ENCODE data around the gene CST9L. TPM values are rescaled to one million over a fixed set of nuclear protein-coding genes. Genes with fewer than 3 reads are reported as not detected.

CST9L gene
- total and polyA plus RNA-seq, 2 donors from 2014 or later: not detected

DNA sequence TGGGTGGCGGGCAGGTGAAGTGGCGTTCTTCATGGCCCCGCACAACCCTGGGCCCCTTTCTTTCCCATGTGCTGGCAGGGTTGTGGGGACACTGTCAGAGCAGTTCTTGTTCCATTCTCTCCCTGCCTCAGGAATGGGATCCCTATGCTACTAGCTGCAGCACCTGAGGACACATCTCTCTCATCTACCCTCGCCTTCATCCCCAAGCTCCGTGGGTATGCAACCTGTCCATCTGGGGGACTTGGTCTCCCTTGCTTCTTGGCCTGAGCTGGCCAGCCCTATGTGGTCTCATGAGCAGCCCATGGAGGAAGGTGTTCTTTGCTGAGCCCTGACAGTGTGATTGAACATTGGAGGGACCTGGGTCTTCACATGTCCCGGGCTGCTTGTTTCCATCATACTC lies 24.2 kb downstream of the CST9L start:
- Histone ChIP-seq H3K27ac (ENCODE audit: low read depth in 2 of 2, low read length in 2 of 2) (no peak overlapping the region), H3K27me3 (ENCODE audit: control insufficient read depth, insufficient read depth, low read length) (no peaks in the 10 kb centered on the region), H3K9ac (ENCODE audit: low read length in 3 of 3) (no peak overlapping the region), H3K4me1 (ENCODE audit: control insufficient read depth in 2 of 3, insufficient read depth in 2 of 3, low read depth in 1 of 3, low read length in 3 of 3) (no peaks in the 10 kb centered on the region), H3K4me3 (ENCODE audit: low read length in 3 of 3) (no peak overlapping the region), H3K36me3 (ENCODE audit: control insufficient read depth in 2 of 3, insufficient read depth in 3 of 3, low read length in 3 of 3) (no peaks in the 10 kb centered on the region), H3K9me3 (ENCODE audit: control insufficient read depth in 2 of 3, insufficient read depth in 1 of 3, low read length in 3 of 3) (no peaks in the 10 kb centered on the region)
- DNase-seq (no peak), FAIRE-seq (no peak)
- TF ChIP-seq, protein P1, sequence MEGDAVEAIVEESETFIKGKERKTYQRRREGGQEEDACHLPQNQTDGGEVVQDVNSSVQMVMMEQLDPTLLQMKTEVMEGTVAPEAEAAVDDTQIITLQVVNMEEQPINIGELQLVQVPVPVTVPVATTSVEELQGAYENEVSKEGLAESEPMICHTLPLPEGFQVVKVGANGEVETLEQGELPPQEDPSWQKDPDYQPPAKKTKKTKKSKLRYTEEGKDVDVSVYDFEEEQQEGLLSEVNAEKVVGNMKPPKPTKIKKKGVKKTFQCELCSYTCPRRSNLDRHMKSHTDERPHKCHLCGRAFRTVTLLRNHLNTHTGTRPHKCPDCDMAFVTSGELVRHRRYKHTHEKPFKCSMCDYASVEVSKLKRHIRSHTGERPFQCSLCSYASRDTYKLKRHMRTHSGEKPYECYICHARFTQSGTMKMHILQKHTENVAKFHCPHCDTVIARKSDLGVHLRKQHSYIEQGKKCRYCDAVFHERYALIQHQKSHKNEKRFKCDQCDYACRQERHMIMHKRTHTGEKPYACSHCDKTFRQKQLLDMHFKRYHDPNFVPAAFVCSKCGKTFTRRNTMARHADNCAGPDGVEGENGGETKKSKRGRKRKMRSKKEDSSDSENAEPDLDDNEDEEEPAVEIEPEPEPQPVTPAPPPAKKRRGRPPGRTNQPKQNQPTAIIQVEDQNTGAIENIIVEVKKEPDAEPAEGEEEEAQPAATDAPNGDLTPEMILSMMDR (IDR thresholded peaks at IDR 0.05; ENCODE audit: borderline replicate concordance, extremely low read depth, insufficient read depth): no peak
- intact Hi-C loops (cut with DNase I): no loop called here

DNA sequence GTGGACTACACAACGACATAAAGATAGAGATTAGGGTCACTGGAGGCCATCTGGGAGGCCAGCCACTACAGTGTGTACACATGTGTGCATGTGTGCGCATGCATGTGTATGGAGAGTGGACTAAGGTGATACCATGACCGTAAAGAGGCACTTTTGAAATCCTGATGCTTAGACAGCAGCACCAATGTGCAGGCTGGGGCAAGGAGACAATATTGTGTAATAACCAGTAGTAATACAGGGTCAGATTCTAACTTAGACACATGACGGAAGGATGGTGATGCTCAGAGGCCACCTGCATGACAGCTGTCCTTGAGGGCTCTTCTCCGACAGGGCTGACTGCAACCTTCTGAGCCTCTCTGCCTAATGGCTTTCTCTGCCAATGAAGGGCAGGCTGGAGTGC lies 25.5 kb downstream of the CST9L start:
- no peaks in the 10 kb centered on the region for H3K4me1 ChIP-seq (ENCODE audit: control insufficient read depth in 2 of 3, insufficient read depth in 2 of 3, low read depth in 1 of 3, low read length in 3 of 3)
- H3K4me3 ChIP-seq (ENCODE audit: low read length in 3 of 3): no peak overlapping the region
- FAIRE-seq: no peak
- H3K9me3 ChIP-seq (ENCODE audit: control insufficient read depth in 2 of 3, insufficient read depth in 1 of 3, low read length in 3 of 3): no peaks in the 10 kb centered on the region
- intact Hi-C loops (cut with DNase I): no loop called here
- no peaks in the 10 kb centered on the region for H3K36me3 ChIP-seq (ENCODE audit: control insufficient read depth in 2 of 3, insufficient read depth in 3 of 3, low read length in 3 of 3)
- no peaks in the 10 kb centered on the region for H3K27me3 ChIP-seq (ENCODE audit: control insufficient read depth, insufficient read depth, low read length)
- no peak overlapping the region for H3K9ac ChIP-seq (ENCODE audit: low read length in 3 of 3)
- no peak overlapping the region for H3K27ac ChIP-seq (ENCODE audit: low read depth in 2 of 2, low read length in 2 of 2)
- DNase-seq: no peak
- TF ChIP-seq, protein P1 (IDR thresholded peaks at IDR 0.05; ENCODE audit: borderline replicate concordance, extremely low read depth, insufficient read depth): no peak

DNA sequence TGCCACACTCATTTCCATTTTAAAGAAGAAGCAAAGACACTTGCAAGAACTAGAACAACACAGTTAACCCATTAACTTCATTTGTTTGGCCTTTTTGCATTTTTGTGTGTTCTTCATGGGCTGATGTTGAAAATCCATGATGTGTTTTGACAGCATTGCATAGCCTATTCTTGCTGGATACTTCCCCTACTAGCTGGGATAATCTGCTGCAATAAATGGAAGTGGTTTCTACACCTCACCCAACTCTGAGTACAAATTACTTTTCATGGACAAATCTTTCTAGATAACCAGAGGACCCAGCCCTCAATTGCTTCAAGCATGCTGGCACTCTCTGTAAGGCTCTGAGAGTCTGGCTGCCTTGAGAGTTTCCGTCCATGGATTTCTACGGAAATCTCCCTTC lies 26.5 kb downstream of the CST9L start:
- Histone ChIP-seq H3K9me3 (ENCODE audit: control insufficient read depth in 2 of 3, insufficient read depth in 1 of 3, low read length in 3 of 3) (no peaks in the 10 kb centered on the region), H3K36me3 (ENCODE audit: control insufficient read depth in 2 of 3, insufficient read depth in 3 of 3, low read length in 3 of 3) (no peaks in the 10 kb centered on the region), H3K27ac (ENCODE audit: low read depth in 2 of 2, low read length in 2 of 2) (no peak overlapping the region), H3K27me3 (ENCODE audit: control insufficient read depth, insufficient read depth, low read length) (no peaks in the 10 kb centered on the region), H3K4me1 (ENCODE audit: control insufficient read depth in 2 of 3, insufficient read depth in 2 of 3, low read depth in 1 of 3, low read length in 3 of 3) (no peaks in the 10 kb centered on the region), H3K4me3 (ENCODE audit: low read length in 3 of 3) (no peak overlapping the region), H3K9ac (ENCODE audit: low read length in 3 of 3) (no peak overlapping the region)
- intact Hi-C loops (cut with DNase I): no loop called here
- FAIRE-seq (no peak), DNase-seq (no peak)
- TF ChIP-seq, protein P1 (IDR thresholded peaks at IDR 0.05; ENCODE audit: borderline replicate concordance, extremely low read depth, insufficient read depth): no peak

DNA sequence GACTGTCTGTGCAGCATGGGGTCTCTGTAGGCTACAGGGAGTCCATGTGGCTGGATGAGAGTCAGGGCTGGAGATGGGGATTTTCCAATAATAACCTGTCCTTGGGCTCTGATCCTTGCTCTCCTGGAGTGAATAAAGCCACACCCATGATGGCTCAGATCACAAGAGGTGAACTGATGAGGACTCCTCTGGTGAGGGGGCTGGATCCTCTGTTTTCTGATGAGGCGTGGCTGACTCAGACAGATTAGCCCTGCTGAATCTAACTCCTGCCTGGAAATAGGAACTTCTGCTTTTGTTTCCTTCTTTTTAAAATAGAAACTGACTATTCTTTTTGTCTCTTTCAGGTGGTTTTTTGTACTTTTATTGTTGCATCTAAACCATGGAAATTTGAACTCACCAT lies 27.0 kb downstream of the CST9L start:
- Histone ChIP-seq H3K36me3 (ENCODE audit: control insufficient read depth in 2 of 3, insufficient read depth in 3 of 3, low read length in 3 of 3) (no peaks in the 10 kb centered on the region), H3K9me3 (ENCODE audit: control insufficient read depth in 2 of 3, insufficient read depth in 1 of 3, low read length in 3 of 3) (no peaks in the 10 kb centered on the region), H3K4me3 (ENCODE audit: low read length in 3 of 3) (no peak overlapping the region), H3K27me3 (ENCODE audit: control insufficient read depth, insufficient read depth, low read length) (no peaks in the 10 kb centered on the region), H3K4me1 (ENCODE audit: control insufficient read depth in 2 of 3, insufficient read depth in 2 of 3, low read depth in 1 of 3, low read length in 3 of 3) (no peaks in the 10 kb centered on the region), H3K27ac (ENCODE audit: low read depth in 2 of 2, low read length in 2 of 2) (no peak overlapping the region), H3K9ac (ENCODE audit: low read length in 3 of 3) (no peak overlapping the region)
- intact Hi-C loops (cut with DNase I): no loop called here
- TF ChIP-seq, protein P1 (IDR thresholded peaks at IDR 0.05; ENCODE audit: borderline replicate concordance, extremely low read depth, insufficient read depth): no peak
- DNase-seq (no peak), FAIRE-seq (no peak)
